GM12875 (cell line): ENCODE measurements around the gene ZNF688.
"Not testable (repeated sequence)": the region's sequence is repeated elsewhere in the genome, so short reads cannot be mapped to it uniquely, and the experiment has no call there.

Experiments used
- H3K4me3 ChIP-seq: one replicate; pipeline ENCODE4 v1.5.1; 2011; ENCODE audit warnings: low read depth, low read length, control low read depth
- TF ChIP-seq, protein P1 (sequence below): IDR thresholded peaks from 2 replicates; pipeline ENCODE4 v1.5.1; 2011; ENCODE audit warnings: low read depth, mild to moderate bottlenecking, control low read depth, inconsistent platforms, low read length, moderate library complexity, borderline replicate concordance; ENCODE audit not compliant: insufficient read depth

The ZNF688 gene

DNA sequence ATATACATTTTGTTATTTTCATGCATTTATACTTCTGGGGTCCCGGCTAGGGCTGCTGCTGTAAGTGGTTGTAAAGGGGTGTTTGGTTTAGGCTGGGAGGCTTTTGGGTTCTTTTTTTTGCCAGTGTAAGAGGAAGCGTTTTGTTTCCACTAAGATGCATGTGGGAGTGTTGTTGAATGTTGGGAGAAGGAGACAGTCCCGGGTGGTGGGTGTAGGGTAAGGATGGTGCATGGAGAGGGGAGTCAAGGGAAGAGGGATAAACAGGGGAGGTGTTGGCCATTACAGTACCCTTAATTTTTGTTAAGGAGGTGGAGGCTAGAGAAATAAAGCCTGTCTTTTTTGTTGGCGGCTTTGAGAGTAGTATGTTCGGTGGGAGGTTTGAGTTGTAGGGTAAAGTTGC is 28.4 kb downstream of the ZNF688 start:
- H3K4me3 ChIP-seq, result no peak overlapping the region
- TF ChIP-seq, protein P1, sequence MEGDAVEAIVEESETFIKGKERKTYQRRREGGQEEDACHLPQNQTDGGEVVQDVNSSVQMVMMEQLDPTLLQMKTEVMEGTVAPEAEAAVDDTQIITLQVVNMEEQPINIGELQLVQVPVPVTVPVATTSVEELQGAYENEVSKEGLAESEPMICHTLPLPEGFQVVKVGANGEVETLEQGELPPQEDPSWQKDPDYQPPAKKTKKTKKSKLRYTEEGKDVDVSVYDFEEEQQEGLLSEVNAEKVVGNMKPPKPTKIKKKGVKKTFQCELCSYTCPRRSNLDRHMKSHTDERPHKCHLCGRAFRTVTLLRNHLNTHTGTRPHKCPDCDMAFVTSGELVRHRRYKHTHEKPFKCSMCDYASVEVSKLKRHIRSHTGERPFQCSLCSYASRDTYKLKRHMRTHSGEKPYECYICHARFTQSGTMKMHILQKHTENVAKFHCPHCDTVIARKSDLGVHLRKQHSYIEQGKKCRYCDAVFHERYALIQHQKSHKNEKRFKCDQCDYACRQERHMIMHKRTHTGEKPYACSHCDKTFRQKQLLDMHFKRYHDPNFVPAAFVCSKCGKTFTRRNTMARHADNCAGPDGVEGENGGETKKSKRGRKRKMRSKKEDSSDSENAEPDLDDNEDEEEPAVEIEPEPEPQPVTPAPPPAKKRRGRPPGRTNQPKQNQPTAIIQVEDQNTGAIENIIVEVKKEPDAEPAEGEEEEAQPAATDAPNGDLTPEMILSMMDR, result no peak

DNA sequence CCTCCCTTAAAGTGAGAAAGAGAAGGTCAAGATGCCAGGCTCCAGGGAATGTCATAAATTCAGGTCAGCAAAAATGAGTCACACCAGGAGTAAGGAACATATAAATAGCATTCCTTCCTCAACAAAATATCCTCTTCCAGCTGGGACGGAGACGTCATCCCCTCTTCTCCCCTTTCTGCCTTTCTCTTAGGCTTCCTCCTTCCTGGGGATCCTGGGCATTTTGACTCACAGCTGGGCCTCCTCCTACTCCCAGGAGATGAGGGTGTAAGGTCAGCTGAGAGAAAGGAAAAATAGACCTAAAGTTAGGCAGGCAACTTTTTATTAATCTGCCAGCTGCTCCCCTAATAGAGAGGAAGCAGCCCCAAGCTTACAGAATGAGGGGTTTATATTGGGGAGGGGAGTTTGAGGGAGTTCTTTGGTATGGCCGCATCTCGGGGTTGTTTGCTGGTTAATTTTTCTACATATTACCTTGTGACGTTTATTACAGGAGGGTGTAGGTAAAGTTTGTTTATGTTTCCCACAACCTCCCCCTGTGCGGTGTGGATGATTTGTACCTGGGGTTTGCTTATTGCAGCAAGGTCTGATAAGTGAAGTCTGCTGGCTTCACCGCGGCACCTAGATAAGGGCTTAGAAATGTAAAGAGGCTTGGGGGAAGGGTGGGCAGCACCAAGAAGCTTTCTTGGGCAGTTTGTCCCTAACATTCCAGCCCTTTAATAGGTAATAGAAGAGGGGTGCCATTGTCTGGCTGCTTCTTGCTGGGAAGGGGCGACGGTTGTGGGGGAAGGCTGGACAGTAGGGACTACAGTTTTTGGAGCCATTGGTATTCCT is 29.8 kb downstream of the ZNF688 start:
- TF ChIP-seq, protein P1, result no peak
- H3K4me3 ChIP-seq, result no peak overlapping the region

DNA sequence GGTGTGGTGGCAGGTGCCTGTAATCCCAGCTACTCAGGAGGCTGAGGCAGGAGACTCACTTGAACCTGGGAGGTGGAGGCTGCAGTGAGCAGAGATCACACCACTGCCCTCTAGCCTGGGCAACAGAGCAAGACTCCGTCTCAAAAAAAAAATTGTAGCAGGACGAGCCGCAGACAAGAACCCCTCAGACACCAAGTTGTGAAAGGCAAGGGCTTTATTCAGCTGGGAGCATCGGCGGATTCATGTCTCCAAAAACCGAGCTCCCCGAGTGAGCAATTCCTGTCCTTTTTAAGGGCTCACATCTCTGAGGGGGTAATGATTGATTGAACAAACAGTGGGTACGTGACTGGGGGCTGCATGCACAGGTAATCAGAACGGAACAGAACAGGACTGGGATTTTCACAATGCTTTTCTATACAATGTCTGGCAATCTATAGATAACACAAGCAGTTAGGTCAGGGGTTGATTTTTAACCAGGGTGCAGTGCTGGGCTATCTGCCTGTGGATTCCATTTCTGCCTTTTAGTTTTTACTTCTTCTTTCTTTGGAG is 30.5 kb downstream of the ZNF688 start:
- not testable (repeated sequence) for H3K4me3 ChIP-seq

DNA sequence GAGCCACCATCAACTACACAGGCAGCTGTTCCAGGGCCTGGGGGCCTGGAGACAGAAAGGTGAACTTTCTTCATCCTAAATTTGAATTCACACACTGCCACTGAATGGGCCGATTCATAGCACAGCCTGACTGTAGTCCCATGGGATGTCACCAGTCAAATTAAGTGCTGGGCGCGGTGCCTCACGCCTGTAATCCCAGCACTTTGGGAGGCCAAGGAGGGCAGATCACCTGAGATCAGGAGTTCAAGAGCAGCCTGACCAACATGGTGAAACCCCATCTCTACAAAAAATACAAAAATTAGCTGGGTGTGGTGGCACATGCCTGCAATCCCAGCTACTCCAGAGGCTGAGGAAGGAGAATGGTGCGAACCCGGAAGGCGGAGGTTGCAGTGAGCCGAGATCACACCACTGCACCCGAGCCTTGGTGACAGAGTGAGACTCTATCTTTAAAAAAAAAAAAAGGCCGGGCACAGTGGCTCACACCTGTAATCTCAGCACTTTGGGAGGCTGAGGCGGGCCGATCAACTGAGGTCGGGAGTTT is 31.5 kb downstream of the ZNF688 start:
- H3K4me3 ChIP-seq, result not testable (repeated sequence)

DNA sequence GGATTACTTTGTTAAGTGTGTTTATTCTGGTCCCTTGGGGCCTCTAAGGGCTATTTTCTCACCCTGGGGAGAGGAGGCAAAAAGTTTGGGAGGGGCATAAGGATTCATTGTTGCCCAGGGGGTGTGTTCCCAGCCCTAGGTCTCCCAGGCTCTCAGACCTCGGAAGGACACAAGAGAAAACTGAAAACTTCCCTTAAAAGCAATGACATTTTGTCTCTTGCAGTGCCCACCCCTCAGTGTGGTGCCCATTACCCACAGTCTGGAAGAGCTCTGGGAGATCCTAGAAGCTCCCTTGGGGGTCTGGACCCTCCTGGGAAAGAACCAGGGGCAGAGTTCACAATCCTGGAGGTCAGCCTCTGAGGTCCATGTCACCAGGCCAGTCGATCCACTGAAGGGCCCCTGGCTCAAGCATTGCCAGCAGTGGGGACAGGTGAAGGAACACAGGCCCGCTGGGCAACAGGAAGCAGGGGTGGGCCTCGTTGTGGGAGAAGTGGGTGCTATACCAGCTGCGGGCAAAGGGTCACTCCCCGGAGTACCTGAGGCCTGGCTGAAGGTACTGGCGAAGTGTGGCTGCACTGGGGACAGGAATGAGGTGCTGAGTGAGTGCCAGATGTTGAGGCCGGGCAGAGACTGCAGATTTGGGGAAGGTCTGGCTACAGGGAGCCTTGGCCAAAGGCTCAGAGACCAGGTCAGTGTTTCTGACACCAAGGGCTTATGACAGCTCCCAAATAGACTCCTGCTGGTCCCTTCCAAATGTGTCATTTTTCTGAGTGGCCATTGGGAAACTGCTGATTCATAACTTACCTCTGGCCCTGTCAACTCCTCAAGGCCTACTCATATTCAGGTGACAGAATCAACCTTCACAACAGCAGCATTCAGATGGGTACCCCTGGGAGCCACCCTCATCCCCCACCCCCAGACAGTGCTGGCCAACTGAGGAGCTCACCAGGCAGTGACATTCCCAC is 32.2 kb downstream of the ZNF688 start:
- no peak overlapping the region for H3K4me3 ChIP-seq
- TF ChIP-seq, protein P1, result no peak

DNA sequence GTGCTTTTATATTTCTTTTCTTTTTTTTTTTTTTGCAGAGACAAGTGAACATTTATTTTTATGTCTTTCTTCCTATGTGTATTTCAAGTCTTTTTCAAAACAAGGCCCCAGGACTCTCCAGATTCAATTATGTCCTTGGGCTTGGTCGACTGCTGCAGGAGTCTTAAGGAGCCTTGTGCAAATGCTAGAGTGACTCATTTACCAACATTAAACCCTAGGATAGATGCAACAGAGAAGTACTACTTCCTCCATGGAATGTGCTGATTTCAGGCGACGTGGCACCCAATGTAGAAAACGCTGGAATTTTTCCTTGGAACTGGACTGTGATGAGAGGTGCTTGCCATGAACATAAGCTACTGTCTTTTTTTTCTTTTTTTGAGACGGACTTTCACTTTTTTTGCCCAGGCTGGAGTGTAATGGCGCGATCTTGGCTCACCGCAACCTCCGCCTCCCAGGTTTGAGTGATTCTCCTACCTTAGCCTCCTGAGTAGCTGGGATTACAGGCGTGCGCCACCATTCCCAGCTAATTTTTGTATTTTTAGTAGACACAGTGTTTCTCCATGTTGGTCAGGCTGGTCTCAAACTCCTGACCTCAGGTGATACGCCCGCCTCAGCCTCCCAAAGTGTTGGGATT is 35.0 kb downstream of the ZNF688 start:
- not testable (repeated sequence) for H3K4me3 ChIP-seq

DNA sequence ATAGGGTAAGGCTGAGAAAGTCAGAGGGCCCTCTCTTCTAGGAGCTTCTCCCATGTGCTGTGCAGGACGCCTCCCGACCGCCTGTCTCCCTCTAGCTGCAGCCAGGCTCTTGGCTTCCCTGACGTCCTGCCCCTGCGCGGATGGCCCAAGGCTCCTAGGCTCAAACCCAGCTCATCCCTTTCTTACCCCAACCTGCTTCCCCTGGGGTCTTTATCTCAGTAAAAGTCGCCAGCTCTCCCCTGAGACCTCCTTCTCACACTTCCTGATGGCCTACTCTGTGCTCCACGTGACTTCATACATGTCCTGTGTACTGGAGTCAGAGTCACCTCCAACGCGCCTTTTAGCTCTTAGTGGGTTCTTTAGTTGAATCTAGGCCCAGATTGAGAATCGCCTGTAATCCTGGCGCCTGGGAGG is 35.7 kb downstream of the ZNF688 start:
- TF ChIP-seq, protein P1, result peak; percentile 61

DNA sequence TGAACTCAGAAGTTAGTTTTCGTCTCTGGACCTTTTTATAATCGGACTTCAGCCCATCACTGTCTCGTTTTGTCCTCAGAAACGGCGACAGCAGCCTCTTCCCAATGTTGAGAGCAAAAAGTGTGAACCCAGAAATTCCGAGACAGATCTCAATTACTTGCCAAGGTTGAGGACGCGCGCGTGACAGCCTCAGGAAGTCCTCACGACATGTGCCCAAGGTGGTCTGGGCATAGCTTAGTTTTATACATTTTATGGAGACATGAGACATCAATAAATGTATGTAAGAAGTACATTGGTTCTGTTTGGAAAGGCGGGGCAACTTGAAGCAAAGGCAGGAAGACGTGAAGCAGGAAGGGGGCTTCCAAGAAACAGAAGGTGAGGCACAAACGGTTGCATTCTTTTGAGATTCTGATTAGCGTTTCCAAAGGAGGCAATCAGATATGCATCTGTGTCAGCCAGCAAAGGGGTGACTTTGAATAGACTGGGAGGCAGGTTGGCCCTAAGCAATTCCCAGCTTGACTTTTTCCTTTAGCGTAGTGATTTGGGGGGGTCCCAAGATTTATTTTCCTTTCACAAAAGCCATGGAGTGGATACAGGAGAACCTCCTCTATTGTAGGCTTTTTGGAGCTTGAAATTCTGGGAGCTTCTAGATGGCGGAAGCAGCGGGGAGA is 36.3 kb downstream of the ZNF688 start:
- H3K4me3 ChIP-seq, result peak overlapping the region; percentile 77
- TF ChIP-seq, protein P1, result no peak

More for the DNA sequence above, 35.7 kb downstream of the ZNF688 start:
- peak overlapping the region; percentile 77 for H3K4me3 ChIP-seq
